Muscle layer of colon (tissue), 2 donors: ENCODE measurements around the gene CADPS2.

ENCODE experiments used
- H3K27ac ChIP-seq: one replicate; pipeline ENCODE4 v1.7.0; 2013; ENCODE audit warnings: low read depth, mild to moderate bottlenecking, low read length, moderate library complexity
- H3K27me3 ChIP-seq, 2 donors: one replicate each; pipeline ENCODE4 v1.7.0; 2013; ENCODE audit warnings: low read length in 2 of 2, mild to moderate bottlenecking in 2 of 2; ENCODE audit not compliant: insufficient read depth in 2 of 2, control insufficient read depth in 1 of 2
- H3K36me3 ChIP-seq: one replicate; pipeline ENCODE4 v1.7.0; 2013; ENCODE audit warnings: mild to moderate bottlenecking, low read length; ENCODE audit not compliant: insufficient read depth
- H3K4me1 ChIP-seq: one replicate; pipeline ENCODE4 v1.7.0; 2013; ENCODE audit warnings: mild to moderate bottlenecking, low read length; ENCODE audit not compliant: insufficient read depth
- H3K4me3 ChIP-seq, 2 donors: one replicate each; pipeline ENCODE4 v1.7.0; 2013; ENCODE audit warnings: low read length in 2 of 2, low read depth in 1 of 2, mild to moderate bottlenecking in 1 of 2, moderate library complexity in 1 of 2
- H3K9ac ChIP-seq: one replicate; pipeline ENCODE4 v1.7.0; 2013; ENCODE audit warnings: low read length
- H3K9me3 ChIP-seq: one replicate; pipeline ENCODE4 v1.7.0; 2013; ENCODE audit warnings: mild to moderate bottlenecking, low read length
- donor health status: abdominal sarcoma.
- donor health status: Adenocarcinoma of cecum.

The CADPS2 gene

DNA sequence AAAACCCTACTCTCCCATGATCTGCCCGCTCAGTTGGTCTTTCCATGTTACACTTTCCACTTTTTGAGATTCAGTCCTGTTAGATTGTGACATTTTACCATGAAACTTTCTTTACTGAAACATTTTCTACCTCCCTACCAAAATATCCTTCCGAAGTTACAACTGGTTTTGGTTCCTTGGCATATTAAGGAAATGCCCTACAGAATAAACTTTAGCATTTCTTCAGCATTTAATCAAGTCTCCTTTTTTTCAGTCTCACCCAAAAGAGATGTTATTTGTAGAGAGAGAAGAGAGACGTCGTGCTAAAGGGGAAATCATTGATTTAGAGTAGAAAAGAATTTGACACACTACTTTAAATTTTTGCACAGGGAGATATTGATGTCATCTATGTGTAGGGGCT lies 572.0 kb downstream of the CADPS2 start:
- peaks cover 6% of the 10 kb centered on the region for H3K9me3 ChIP-seq
- H3K27me3 ChIP-seq: peaks cover 65 to 72% of the 10 kb centered on the region in 2 donors
- no peaks in the 10 kb centered on the region for H3K36me3 ChIP-seq
- H3K4me3 ChIP-seq: no peak overlapping the region
- no peak overlapping the region for H3K9ac ChIP-seq
- no peak overlapping the region for H3K27ac ChIP-seq
- peaks cover 13% of the 10 kb centered on the region for H3K4me1 ChIP-seq

DNA sequence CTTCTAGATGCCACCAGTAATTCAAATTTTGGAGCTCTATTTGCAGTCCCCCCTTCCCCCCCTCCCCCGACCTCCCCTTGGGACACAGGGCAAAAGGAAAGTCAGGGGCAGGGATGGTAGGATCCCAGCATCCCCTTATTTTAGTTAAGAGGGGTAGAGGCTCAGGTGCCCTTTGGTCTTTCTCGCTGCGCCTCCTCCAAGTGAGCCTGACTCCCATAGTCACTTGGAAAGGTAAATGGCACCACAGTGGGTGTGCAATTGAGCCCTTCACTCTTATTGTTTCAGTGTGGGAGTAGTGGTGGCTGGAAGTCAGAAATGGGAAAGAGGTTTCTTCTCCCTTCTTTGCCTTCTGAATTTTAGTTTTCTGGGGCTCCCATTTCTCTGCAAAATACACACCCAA lies 573.5 kb downstream of the CADPS2 start:
- H3K27me3 ChIP-seq: peaks cover 79 to 87% of the 10 kb centered on the region in 2 donors
- no peak overlapping the region for H3K9ac ChIP-seq
- no peaks in the 10 kb centered on the region for H3K36me3 ChIP-seq
- peaks cover 13% of the 10 kb centered on the region for H3K4me1 ChIP-seq
- H3K27ac ChIP-seq: no peak overlapping the region
- H3K9me3 ChIP-seq: peaks cover 6% of the 10 kb centered on the region
- H3K4me3 ChIP-seq: no peak overlapping the region

DNA sequence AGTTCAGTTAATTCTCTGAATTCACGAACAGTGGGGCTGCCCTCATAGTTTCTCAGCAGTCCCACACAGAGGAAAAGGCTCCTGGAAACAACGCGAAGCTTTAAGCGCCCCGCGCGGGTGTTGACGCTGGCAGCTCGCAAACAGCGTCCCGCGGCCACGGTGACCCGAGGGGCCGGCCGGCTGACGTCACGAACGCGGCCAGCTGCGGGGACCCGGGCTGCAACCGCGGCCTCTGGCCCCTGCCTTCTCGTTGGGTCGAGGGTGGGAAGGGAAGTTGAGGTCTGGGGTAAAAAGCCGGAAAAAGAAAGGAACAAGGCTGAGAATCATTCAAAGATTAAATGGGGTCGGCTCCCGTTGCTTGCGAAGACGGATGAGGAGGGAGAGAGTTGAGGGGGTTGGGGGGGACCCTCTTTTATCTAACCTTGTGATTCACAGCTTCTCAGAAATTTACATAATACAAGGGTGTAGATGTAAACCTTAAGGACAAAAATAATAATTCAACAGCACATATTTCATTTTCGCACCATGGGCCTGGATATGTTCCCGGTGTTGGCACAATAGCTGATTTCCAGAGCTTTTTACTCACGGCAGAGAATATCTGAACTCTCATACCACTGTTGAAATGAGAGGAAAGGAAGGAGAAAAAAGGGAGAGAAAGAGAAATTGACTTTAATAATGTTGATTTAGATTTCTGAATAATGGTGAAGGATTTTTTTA lies 574.4 kb downstream of the CADPS2 start:
- no peaks in the 10 kb centered on the region for H3K36me3 ChIP-seq
- H3K4me1 ChIP-seq: peaks cover 13% of the 10 kb centered on the region
- peaks cover 88 to 91% of the 10 kb centered on the region in 2 donors for H3K27me3 ChIP-seq
- H3K27ac ChIP-seq: no peak overlapping the region
- peaks cover 6% of the 10 kb centered on the region for H3K9me3 ChIP-seq
- H3K4me3 ChIP-seq: no peak overlapping the region
- H3K9ac ChIP-seq: no peak overlapping the region

DNA sequence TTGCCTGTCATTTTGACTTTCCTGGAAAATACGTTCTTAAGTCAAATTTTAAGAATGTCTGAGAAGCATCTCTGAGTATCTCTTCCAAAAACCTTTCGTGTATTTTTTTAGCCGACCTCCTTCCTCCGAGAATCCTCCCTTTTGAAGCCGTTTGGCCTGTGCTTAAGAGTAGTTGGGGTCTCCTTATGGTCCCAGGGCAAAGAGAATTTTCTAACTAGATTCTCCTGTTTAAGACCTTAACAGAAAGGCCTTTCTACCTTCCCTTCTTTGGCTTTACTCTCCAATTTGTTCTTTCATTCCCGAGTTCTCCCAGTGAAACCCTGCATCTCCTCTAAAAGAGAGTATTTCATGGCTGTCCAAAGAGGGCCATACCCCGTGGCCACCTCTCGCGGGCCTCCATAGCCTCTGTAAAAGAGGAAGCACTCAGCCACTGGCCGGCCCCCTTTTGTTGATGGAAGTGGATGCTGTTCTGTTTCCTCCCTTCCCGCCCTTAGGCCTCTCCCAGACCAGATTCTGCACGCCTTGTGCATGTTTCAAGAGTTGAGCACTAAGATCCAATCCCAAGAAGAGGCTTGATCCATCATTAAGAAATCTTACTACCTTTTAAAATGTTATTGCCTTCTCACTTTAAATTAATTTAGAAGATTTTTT lies 575.1 kb downstream of the CADPS2 start:
- H3K9me3 ChIP-seq: peaks cover 6% of the 10 kb centered on the region
- H3K4me1 ChIP-seq: peaks cover 7% of the 10 kb centered on the region
- H3K27ac ChIP-seq: no peak overlapping the region
- H3K9ac ChIP-seq: no peak overlapping the region
- H3K4me3 ChIP-seq: no peak overlapping the region
- peaks cover 91% of the 10 kb centered on the region in 2 donors for H3K27me3 ChIP-seq
- H3K36me3 ChIP-seq: no peaks in the 10 kb centered on the region

DNA sequence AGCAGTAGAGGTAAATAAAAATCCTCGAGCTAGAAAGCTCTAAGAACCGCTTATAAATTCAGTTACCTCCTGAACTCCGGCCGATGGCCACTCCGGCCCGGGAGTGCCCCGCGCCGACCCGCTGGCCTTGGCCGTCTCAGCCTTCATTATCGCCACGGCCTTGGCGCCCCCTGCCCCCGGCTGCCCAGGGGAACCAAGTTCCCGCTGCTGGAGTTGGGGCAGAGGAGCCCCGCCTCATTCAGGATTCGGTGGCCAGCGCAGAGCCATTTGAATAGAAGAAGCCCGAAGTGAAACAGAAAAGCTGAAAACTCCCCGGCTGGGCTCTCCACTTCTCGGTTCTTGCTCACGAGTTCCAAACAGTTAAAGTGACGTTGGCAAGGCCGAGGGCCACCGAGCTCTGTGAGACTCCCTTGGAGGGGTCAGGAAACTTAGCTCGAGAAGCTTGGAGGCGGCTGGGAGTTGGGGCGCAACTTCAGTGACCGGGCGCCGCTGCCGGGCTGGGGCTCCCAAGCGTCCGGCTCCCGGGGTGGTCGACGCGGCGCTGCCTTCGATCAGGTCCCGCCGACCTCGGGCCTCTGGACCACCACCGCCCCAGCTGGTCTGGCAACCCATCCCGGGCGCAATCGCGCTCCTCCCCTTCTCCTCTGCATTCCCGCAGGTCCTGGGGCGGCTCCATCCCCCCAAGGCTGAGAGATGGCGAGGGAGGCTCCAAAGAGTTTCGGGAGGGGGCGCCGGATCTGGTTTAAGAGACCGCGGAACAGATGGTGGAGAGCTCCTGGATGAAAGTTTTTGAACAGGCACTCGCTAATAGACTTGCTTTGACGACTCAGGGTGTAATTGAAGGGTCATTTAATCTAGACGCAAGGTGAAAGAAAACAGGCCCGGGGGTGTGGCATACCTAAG lies 575.9 kb downstream of the CADPS2 start:
- Histone ChIP-seq H3K4me3 (peak overlapping the region; percentile 35 to 54), H3K9me3 (peaks cover 6% of the 10 kb centered on the region), H3K27me3 (peaks cover 89 to 91% of the 10 kb centered on the region in 2 donors), H3K27ac (no peak overlapping the region), H3K36me3 (no peaks in the 10 kb centered on the region), H3K4me1 (peaks cover 10% of the 10 kb centered on the region), H3K9ac (no peak overlapping the region)

DNA sequence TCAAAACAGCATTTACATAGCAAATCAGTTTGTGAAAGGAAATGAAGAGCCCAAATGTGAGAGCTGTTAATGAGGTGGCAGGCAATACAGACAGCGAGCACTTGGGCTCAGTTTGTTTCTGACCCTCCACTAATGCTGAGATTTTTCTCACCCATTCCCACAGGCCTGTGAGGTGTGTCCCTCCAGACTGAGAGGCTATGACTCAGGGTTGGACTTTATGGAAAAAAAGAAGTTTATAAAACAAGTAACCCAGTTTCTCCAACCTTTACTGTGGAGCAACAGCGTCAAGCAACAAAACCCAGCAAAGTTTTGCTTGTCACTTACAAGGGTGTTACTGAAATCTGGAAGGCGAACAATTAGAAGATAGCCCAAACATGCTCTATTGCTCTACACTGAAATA lies 576.8 kb downstream of the CADPS2 start:
- H3K9me3 ChIP-seq: peaks cover 6% of the 10 kb centered on the region

DNA sequence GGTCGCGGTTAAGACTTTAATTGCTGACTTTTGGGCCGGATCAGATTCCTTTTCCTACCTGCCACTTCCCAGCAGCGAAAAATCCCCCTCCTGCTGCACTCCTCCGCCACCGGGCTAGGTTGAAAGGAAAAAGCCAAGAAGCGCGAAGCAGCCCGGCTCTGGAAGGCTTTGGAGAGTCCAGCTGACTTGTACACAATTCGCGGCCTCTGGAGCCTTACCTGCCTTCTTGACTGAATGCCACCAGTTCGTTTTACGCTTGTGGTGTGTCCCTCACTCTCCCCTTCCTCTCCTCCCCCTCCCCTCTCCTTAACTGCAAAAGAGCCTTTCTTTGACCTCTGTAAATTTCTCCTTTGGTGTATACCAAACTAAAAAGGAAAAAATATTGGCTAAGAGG lies 579.0 kb downstream of the CADPS2 start:
- H3K27me3 ChIP-seq: peaks cover 93 to 100% of the 10 kb centered on the region in 2 donors
- no peak overlapping the region for H3K9ac ChIP-seq
- no peak overlapping the region for H3K27ac ChIP-seq
- no peaks in the 10 kb centered on the region for H3K9me3 ChIP-seq
- no peak overlapping the region for H3K4me3 ChIP-seq
- peaks cover 13% of the 10 kb centered on the region for H3K4me1 ChIP-seq
- H3K36me3 ChIP-seq: no peaks in the 10 kb centered on the region

More for the DNA sequence above, 576.8 kb downstream of the CADPS2 start:
- H3K9ac ChIP-seq: no peak overlapping the region
- no peak overlapping the region for H3K27ac ChIP-seq
- no peaks in the 10 kb centered on the region for H3K36me3 ChIP-seq
- H3K4me3 ChIP-seq: no peak overlapping the region
- peaks cover 91 to 92% of the 10 kb centered on the region in 2 donors for H3K27me3 ChIP-seq
- H3K4me1 ChIP-seq: peaks cover 13% of the 10 kb centered on the region

DNA sequence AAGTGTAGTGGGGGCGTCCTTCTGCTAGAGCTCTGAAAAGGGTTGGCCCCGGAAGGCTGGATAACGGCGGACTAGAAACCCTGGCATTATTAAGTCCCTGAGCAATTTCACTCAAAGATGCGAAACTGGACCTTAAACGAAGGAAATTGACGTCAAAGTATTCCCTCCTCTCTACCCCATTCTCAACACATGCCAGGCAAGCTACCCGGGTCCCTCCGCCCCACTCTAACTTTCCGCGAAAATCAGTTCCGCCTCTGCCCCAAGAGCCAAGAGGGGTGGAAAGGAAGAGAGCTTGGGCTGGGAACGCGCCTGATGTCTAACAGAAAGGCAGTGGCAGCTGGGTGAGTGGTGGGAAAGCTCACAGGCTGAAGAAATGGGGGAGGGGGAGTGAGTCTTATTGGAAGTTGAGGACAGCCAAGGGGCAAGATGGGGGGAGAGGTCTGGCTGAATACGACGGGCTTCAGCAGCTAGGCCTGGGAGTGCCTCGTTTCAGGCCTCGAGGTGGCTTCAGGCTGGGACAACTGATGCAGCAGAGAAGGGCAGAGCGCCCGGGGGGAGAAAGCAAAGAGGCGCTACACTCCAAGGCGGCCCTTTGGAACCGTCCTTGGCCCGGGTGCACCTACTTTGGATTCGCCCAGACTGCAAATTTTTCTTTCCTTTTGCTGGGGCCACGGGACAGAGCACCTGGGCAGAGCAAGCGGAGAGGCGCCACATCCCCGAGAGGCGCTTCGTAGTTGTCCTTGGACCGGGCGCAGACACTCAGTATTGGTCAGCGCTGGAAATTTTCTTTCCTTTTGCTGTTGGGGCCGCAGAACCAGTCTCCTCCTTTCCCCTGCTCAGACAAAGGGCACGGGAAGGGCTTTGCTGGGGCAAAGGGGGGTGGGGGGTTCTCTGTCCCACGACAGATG lies 579.7 kb downstream of the CADPS2 start:
- H3K27ac ChIP-seq: no peak overlapping the region
- peak overlapping the region; percentile 4 to 14 for H3K4me3 ChIP-seq
- peaks cover 13% of the 10 kb centered on the region for H3K4me1 ChIP-seq
- H3K9me3 ChIP-seq: no peaks in the 10 kb centered on the region
- H3K27me3 ChIP-seq: peaks cover 94 to 100% of the 10 kb centered on the region in 2 donors
- no peaks in the 10 kb centered on the region for H3K36me3 ChIP-seq
- H3K9ac ChIP-seq: no peak overlapping the region

DNA sequence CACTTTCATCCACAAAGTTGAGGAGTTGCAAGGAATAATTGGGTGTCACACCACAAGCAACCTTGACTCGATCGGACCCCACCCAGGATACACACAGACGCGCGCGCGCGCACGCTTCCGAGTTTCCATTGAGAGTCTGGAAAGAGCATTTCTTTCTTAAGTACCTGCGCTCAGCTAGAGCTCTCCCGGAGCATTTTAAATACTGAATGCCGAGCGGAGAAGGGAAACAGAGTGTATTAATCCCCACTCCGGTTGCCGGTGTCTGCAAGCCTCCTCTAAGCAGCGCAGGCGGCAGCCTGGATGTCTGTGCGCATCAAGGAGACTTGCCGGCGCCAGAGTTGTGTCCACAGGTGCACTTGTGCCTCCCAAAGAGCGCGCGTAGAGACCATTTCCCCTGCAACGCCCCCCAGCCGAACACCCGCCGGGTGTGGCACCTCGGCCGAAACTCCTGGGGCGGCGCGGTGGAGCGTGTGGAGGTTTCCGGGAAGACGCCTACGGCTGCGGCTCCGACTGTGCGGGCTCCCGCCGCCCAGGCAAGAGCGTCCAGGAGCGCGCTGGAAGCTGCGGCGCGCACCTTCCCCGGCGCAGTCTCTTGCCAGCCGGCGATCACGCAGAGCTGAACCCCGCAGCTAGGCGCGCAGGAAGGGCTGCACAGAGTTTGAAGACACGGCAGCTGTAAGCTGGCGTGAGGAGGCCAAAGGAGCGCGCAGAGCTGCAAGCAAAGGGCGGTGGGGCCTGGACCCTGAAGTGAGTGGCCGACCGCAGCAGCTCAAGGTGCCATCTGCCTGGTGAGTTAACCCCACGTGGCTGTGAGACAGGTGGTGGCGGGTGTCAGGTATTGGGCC lies 580.6 kb downstream of the CADPS2 start:
- H3K27ac ChIP-seq: no peak overlapping the region
- no peaks in the 10 kb centered on the region for H3K36me3 ChIP-seq
- H3K9ac ChIP-seq: no peak overlapping the region
- H3K9me3 ChIP-seq: no peaks in the 10 kb centered on the region
- peak overlapping the region in 1 of 2 donors; percentile 14 for H3K4me3 ChIP-seq
- H3K27me3 ChIP-seq: peaks cover 93 to 100% of the 10 kb centered on the region in 2 donors
- peaks cover 15% of the 10 kb centered on the region for H3K4me1 ChIP-seq

DNA sequence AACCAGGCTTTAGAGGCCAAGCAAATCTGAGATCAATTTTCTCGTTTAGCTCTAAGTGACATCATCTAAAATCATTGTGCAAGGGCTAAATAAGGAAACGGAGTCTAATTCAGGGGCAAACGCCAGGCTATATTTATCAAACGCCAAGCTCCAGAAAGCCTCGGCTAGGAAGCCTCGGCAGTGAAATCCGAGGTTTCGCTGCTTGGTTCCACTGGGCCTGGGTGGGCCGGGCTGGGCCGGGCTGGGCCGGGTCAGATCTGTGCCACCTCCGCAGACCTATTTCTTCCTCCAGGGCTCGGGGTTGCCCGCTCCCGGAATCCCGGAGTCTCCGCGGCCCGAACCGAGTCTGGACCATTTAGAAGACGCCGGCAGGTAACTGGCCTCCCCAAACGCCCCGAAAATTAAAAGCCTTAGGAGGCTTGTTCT lies 581.3 kb downstream of the CADPS2 start:
- Histone ChIP-seq H3K4me1 (peaks cover 18% of the 10 kb centered on the region), H3K36me3 (no peaks in the 10 kb centered on the region), H3K9ac (no peak overlapping the region), H3K27me3 (peaks cover 95 to 100% of the 10 kb centered on the region in 2 donors), H3K27ac (no peak overlapping the region), H3K4me3 (no peak overlapping the region), H3K9me3 (no peaks in the 10 kb centered on the region)
